HUDEP-2 (cell line): Measurements from ENCODE around the gene SCAPER.

Source experiments
- DNase-seq, 76 experiments: peaks; one replicate each; lab custom pipeline; 2025; ENCODE audit not compliant: unreplicated experiment in 76 of 76; lab: John Stamatoyannopoulos, UW

Gene SCAPER

DNA sequence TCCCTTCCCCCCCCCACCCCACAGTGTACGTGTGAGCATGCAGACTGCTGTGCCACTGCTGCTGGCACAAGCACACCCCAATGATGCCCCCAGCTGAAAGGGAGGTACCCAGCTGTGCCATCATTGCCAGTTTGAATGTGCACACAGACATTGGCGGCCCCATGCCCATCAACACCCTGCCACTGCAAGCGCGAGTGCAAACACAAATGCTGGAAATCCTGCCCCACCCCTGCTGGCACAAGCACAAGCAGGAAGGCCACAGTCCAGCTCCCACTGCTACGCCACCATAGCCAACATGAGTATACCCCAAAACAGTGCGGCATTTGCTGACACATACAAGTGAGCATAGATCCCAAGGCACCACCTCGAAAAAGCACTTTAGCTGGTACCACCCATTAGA, 222.9 kb downstream of the SCAPER start:
- DNase-seq, result no peak

DNA sequence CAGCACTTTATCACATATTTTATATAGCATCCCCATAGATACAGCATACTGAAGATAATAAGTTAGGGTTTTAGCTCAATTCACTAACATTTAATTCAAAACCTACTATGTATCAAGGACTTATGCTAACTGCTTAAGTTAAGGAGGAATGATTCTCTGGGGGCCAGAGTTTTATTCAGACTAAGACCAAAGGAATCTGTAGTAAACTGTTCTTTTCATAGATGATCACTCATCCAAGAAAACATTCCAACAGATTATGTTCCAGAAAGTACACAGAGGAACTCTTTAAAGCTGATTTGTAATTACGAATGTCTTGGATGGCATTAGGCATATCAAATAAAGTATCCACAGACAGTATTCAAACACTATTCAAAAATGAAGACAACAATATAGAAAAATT, 226.4 kb downstream of the SCAPER start:
- no peak for DNase-seq

DNA sequence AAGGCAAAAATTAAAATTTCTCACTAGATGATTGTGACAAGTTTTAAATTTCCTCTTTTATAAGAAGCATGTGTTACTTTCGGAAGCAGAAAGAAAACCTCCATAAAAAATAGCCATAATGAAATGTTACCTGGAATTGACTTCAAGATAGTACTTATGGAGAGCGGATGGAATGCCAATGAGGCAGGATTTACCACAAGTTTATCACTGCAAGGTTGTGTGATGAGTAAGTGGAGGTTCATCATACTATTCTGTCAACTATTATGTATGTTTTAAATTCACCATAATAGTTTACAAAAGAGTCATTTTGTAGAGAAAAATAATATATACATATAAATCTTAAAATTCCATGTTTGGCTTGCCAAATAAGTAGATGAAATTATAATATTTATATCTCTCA, 230.3 kb downstream of the SCAPER start:
- no peak for DNase-seq

DNA sequence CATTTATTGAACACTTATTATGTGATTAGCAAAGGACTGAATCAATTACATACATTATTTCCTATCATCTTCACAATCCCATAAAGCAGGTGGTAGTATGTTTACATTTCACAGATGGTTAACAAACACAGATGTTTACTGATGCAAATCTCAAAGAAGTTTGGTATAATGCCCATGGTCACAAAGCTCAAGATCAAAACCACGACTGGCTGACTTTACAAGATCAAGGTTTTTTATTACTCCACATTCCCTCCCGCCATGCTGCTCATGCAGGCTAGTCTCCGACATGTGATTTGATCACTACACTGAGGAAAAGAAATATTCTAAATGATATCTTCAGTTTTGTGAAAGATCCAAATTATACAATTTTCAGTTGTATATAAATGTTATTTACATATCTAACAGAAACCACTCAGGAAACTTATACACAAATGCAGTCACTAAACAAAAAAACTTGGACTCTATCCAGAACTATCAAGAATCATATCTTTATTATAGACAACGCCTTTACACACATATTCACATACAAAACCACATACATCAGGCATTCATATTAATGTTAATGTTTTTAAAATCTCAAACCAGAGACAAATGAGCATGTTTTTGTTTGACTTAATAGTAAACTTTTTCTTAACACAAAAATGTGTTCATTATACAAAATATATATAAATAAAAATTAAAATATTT, 235.5 kb downstream of the SCAPER start:
- DNase-seq, result no peak

DNA sequence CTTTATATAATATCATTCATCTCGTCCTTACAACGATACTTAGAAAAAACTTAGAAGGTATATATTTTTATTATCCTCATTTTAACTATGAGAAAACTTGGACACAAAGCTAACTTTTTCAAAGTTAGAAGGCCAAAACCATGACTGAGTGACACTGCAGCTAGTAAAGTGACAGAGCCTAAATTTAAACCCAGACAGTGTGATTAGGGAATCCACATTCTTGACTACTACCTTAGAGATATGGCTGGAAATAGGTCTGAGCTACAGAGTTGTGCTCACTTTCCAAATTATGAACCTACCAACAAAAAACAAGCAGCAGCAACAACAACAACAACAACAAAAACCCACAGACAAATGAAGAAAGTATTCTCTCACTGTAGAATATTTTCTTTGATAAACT, 236.2 kb downstream of the SCAPER start:
- DNase-seq, result no peak

DNA sequence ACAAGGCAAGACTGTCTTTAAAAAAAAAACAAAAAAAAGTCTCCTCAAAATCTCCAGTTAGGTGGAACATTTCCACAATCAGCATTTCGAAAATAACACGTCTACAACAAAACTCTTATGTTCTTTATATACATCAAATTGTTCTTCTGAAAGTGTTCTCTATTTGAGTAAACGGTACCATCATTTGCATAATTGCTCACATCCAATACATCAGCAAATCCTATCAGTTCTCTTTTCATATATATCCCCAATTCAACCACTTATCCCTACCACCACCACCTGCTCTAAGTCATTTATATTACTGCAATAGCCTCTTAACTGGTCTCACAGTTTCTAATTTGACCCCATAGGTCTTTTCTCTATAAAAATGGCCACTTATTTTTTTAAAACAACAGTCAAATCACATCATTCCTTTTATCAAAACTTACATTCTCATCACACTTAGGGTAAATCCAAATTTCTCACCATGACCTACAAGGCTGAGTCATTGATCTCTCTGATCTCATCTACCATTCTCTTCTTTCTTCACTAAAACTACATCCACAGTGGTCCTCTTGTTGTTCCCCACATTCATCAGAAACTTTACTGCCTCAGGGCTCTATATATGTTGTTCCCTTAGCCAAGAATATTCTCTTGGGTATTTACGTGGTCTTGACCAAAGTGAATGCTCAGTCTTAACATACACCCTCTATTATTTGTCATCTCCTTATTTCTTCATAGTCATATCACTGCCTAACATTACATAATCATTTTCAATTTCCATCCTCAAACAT, 237.0 kb downstream of the SCAPER start:
- no peak for DNase-seq

DNA sequence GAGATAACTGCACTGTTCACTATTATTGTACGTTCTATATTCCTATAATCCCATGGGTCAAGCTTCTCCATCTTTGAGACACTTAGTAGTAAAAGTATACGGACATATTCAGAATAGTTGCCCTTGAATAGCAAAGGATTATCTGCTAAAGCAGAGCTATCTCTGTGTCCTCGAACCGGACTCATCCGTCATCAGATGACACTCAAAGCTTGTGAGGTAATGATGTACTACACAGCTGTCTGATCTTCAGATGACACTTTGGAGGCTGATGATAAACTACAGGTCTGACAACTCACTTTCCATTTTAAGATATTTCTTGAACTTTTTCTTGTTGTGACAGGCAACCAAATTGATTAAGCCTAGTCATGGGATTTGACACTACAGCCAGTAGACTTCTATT, 240.2 kb downstream of the SCAPER start:
- DNase-seq, result no peak

DNA sequence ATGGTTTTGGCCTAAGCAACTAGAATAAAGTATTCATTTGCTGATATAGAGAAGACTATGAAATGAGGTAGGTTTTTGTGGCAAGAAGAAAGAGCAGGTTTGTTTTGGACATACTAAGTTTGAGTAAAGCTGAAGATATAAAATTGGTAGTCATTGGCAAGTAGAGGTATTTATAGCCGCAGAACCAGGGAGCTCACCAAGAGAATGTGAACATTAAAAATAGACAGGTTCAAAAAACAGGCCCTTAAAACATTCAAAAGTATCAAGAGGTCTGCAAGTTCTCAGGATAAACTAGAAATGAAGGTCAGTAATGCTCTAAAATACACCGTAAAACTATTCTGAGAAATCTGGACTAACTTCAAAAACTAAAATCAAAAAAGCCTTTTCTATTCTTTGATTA, 240.7 kb downstream of the SCAPER start:
- DNase-seq, result no peak

DNA sequence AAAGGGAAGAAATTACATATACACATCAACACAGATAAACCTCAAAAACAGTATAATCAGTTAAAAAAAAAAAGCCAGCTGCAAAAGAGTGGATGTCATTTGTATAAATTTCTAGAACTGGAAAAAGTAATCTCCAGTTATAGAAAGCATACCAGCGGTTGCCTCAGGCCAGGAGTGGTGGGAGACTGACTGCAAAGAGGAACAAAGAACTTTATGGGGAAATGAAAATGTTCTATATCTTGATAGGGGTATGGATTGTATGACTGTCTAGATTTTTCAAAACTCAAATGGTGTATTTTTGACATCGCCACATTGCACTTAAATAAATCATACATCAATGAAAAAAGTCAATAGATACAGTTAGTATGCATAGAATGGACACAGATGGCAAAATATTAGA, 241.6 kb downstream of the SCAPER start:
- no peak for DNase-seq

DNA sequence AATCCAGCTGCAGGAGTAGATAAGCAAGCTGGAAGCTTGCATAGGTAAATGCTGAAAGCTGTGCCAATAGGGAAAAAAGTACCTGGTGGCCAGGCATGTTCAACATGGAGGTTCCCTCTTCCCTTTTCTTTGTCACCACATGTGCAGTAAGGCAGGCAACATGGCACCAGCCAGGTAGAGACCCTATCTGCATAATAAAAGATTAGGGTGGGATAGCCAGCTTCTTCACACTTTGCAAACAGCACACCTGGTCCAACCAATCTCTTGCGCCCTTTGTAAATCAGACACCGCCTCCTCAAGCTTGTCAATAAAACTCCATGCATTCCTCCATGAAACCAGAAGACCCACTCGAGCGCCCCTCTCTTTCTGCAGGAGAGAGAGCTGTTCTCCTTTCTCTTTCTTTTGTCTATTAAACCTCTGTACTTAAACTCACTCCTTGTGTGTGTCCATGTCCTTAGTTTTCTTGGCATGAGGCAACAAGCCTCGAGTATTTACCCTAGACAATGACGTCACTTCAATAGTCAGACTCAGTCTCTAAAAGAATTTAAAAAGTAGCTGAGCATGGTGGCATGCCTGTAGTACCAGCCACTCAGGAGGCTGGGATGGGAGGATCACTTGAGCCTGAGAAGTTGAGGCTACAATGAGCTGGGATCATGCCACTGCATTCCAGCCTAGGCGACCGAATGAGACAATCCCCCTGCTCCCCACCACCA, 256.3 kb downstream of the SCAPER start:
- DNase-seq, result no peak

DNA sequence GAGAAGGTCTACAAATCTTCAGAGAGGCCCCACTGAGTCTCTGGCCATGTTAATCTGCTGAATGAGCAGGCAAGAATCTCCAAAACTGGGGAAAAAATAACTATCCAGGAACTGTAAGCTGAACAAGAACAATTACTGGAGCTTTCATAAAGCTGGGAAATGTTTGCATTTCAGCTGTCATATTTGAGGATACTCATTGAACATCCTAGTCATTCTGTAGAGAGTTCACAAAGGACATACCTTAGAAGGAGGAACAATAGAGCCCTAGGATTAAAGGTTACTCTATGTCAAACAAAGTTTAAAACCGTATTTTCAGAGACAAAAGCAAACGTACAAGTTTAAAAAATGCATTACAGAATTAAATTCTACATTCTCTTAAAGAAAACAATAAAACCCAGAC, 257.5 kb downstream of the SCAPER start:
- no peak for DNase-seq

DNA sequence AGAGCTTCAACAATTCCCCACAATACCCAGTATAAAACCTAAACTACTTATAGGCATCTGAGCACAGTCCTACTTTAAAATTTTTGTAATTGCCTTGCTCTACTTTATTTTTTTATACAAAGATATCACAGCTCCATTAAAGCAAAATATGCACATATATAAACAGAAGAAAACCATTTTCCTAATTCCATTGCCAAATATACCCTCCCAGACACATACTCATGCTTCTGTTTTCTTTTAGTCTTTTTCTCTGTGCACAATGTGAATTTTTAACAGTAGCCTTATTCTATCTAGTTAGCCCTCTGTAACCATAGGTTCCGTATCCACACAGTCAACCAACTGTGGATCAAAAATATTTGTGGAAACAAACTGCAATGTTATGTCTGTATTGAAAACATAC, 260.5 kb downstream of the SCAPER start:
- DNase-seq, result no peak

DNA sequence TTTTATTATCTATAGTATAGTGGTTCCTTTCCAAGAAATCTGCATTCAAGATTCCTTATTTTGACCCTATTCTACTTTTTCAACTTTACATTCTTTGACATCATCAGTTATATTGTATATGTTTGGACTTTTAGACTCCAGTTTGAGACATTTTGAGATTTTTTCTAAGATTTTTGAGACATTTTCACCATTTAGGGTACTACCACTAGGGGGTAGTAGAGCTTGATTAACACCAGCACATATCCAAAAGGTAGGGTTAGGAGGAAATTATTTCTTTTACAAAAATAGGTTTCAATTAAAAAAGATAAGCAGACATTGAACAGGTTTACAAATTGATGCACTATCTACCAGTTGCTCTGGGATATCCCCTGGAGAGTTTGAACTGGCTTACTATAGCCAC, 262.5 kb downstream of the SCAPER start:
- no peak for DNase-seq

DNA sequence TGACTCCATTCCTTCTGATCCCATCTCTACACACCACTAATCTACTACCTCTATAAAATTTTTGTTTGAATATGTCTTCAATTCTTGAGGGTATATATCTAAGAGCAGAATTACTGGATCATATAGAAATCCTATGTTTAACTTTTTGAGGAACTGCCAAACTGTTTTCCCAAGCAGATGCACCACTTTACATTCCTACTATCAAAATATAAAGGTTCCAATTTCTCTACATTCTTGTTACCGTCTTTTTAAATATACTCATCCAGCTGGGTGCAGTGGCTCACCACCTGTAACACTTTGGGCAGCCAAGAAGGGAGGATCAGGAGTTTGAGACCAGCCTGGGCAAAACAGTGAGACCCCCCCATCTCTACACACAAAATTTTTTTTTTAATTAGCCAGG, 268.0 kb downstream of the SCAPER start:
- DNase-seq, result no peak

DNA sequence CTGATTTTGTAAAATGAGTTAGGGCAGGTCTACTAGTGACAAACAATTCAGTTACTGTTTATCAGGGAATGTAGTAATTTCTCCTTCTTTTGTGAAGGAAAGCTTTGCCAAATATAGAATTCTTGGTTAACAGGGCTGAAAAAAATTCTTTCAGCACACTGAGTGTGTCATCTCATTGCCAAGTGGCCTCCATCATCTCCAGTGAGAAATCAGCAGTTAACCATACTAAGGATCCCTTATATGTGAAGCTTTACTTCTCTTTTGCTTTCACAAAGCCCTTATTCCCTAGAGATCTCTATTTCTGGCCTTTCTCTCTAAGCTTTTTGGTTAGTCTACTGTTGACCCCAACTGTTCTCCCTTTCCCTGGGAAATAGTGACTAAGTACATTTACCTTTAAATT, 269.1 kb downstream of the SCAPER start:
- DNase-seq, result no peak

DNA sequence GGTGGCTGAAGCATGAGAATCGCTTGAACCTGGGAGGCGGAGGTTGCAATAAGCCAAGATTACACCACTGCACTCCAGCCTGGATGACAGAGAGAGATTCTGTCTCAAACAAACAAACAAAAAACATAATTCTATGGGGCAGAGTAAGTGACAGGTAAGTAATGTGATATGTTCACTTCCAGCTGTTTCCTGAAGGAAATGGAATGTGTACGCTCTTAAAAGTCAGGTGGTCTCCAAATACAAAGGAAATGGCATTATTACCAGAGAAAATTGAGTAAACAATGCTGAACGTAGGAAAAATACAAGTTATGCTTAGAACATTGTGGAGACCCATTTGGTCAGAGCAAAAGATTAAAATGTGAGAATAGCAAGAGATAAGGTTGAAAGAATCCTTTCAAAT, 278.5 kb downstream of the SCAPER start:
- DNase-seq, result no peak

DNA sequence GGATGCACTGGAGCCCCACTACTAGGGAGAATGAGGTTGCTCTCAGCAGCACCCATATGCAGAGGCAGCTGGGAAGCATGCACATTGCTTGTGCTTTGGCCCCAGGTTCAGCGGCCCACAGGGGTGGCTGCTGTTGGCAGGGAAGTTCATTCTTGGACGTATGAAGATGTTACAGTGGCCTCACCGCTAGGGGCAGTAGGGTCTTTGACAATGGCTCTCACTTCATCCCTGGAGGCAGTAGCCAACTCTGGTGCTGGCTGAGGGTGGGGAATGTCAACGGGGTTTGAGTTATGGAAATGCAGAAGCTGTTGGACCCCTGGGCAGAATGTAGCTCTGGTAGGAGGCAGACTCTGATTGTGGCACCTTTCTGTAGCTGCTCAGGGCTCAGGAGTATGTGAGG, 279.9 kb downstream of the SCAPER start:
- peak in 6 of 76 experiments; percentile 2 to 23 (median 6) for DNase-seq

DNA sequence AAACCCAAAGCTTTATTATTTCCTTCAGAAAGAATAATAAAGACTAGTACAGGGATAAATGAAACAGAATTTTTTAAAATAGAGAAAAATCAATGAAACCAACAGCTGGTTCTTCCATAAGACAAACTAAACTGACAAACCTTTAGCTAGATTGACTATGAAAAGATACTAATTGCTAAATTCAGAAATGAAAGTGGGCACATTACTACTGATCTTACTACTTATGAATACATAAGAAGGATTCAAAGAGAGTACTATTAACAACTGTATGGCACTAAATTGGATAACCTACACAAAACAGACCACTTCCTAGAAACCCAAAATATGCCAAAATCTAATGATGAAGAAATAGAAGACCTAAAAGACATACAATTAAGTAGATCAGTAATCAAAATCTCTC, 290.4 kb downstream of the SCAPER start:
- DNase-seq, result no peak

DNA sequence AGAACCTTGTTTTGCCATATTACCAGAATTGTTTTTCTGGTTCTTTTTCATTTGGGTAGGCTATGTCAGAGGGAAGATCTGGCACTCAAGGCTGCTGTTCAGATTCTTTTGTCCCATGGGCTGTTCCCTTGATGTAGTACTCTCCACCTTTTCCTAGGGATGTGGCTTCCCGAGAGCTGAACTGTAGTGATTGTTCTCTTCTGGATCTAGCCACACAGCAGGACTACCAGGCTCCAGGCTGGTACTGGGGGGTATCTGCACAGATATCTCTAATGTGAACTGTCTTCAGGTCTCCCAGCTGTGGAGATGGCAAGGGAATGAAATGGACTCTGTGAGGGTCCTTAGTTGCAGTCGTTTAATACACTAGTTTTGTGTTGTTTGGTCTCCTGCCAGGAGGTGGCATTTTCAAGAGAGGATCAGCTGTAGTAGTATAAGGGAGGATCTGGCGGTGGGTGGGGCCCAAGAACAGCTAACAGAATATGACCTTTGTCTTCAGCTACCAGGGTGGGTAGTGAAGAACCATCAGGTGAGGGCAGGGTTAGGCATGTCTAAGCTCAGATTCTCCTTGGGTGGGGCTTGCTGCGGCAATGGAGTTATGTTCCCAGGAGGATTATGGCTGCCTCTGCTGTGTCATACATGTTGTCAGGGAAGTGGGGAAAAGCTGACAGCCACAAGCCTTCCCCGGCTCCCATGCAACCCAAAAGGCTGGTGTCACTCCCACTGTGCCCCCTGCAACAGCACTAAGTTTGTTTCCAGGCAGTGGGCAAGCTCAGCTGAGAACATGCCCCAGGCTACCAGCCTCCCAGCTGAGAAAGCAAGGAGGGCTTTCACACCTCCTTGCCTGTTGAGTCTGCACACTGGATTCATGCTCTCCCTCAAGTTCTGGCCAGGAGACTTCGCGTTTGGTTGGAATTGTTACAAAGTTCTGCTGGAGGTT, 316.1 kb downstream of the SCAPER start:
- DNase-seq, result peak in 2 of 76 experiments; percentile 0 to 1

DNA sequence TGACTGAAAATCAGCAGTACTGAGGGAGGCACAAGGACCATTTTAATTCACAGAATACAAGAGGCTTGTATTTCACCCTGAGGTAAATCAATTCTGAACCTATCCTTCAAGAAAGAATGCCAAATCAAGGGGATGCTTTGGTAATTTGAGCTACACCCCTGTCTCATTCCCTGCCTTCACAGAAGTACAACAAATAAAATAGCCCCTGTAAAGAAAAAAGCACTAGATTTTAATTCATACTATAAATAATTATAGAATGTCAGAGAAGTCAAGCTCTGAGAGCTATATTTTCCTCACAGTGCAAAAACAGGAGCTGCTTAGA, 319.6 kb downstream of the SCAPER start:
- DNase-seq, result no peak
